GM18507 (cell line): ENCODE measurements around the gene LY86.

ENCODE experiments used
- DNase-seq: peaks from one replicate; pipeline ENCODE4 v3.0.0; 2011; ENCODE audit warnings: low read depth; ENCODE audit not compliant: insufficient read length; ENCODE audit errors: extremely low spot score
- FAIRE-seq: peaks from 2 replicates; lab custom pipeline; 2011; peaks lifted over from hg19 to GRCh38; lab: Jason Lieb, UNC

The LY86 gene

GRCh38 chr6:6569096-6569810 lies 19.3 kb upstream of the LY86 start:
- no peak for FAIRE-seq
- no peak for DNase-seq

GRCh38 chr6:6569811-6570164 lies 18.7 kb upstream of the LY86 start:
- DNase-seq (no peak), FAIRE-seq (no peak)

GRCh38 chr6:6570929-6571671 lies 17.4 kb upstream of the LY86 start:
- peak; percentile 63 for FAIRE-seq
- no peak for DNase-seq

DNA sequence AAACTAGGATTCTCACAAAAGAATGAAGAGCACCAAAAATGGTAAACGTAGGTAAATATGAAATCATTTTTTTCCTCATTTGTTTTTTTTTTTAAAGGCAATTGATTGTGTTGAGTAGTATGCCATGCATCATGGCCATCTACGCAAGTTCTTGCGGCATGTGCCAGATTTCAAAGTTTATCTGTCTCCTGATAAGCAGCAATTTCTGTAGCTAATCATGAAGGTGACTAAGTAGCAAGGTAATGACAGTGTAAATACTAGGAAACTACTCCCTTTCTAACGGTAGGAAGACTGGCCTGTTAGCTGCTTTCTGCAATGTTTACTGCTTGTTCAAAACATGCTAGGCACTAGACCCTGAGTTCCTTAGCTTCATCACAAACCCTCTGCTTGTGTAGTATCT lies 13.4 kb upstream of the LY86 start:
- DNase-seq (no peak), FAIRE-seq (peak; percentile 24)

DNA sequence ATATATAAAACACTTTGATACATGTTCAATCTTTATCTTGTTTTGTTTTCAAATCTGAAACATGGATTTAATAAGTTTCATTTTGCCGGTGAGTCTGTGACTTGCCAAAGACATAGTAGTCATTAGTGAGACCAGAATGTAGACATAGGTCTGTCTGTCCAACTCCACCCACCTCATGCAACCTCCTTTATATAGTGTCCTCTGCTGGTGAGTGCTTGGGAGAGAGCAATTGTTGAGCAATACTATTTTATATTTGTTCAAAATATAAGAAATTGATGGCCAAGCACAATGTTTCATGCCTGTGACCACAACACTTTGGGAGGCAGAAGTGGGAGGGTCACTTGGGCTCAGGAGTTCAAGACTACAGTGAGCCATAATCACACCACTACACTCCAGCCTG lies 10.8 kb upstream of the LY86 start:
- no peak for DNase-seq
- FAIRE-seq: no peak

DNA sequence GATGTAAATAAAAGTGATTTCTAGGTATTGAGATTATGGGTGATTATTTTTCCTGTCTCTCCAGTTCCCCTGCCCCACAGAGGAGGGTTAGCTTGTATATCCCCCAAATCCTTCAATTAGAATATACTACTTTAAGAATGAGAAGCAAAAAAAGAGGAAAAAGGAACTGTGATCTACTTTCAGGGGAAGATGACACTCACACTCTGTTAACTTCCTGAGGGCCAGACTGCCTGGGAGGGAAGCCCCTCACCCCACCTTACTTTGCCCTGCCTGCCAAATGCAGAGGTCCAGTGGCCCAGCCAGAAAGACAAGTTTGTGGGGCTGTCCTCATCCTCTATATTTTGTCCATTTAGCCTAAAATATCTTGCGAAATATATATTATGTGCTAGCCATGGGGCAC lies 9.2 kb upstream of the LY86 start:
- FAIRE-seq: peak; percentile 9

GRCh38 chr6:6580225-6580856 lies 8.2 kb upstream of the LY86 start:
- no peak for DNase-seq
- no peak for FAIRE-seq

More for the DNA sequence above, 9.2 kb upstream of the LY86 start:
- no peak for DNase-seq

- no peak for DNase-seq
- no peak for FAIRE-seq
Observed at GRCh38 chr6:6581054-6581453, 7.5 kb upstream of the LY86 start.

DNA sequence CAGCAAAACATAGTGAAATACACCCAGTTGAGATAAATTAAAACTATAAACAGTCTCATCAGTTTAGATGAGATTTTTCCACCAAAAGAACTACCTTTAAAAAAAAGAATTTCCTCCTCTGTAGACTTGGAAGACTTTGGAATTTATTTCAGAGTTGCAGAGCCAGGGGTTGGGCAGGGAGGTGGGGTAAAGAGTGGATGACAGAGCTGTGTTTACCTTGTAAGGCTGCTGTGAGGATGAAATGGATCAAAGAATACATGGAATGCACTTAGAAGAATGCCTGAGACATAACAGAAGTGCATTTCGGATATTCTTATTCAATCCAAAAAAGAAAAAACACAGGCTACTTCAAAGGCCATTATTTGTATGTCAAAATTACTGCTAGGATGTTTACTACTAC lies 6.4 kb upstream of the LY86 start:
- FAIRE-seq: no peak
- no peak for DNase-seq

DNA sequence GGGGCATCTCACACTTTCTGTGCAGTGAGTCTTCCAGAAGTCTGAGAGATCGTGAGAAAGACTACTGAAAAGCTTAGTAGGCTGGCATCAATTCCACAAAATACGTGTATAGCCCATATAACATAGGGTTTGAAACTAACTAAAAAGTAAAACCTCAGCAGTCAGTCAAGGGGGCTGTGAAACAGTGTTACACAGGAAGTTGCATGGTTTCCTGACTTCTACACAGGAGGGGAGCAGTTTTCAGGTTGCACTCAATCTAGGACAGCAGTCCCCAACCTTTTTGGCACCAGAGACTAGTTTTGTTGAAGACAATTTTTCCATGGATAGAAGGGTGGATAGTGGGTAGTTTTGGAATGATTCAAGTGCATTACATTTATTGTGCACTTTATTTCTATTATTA lies 4.7 kb upstream of the LY86 start:
- FAIRE-seq: peak; percentile 82

DNA sequence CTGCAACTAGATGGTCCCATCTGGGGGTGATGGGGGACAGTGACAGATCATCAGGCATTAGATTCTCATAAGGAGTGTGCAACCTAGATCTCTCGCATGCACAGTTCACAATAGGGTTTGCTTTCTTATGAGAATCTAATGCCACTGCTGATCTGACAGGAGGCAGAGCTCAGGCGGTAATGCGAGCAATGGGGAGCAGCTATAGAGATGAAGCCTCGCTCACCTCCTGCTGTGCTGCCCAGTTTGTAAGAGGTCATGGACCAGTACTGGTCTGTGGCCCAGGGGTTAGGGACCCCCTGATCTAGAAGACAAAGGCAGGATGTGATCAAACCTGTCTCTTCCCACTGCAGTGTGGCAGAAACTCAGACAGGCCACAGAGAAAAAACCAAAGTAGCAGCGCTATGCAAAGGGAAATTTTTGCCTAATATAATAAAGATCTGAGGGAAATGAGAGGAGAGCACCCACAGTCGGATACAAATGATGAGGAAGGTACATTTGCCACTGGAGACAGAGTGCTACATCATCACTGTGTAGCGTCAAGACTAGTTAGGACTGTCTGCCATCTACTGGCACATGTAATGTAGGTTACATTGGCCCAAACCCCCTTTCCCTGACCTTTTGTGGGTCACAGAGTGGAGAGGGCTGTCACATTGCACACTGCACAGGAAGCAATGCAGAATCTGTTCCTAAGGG lies 4.1 kb upstream of the LY86 start:
- DNase-seq (no peak), FAIRE-seq (peak; percentile 95)

More for the DNA sequence above, 4.7 kb upstream of the LY86 start:
- no peak for DNase-seq

DNA sequence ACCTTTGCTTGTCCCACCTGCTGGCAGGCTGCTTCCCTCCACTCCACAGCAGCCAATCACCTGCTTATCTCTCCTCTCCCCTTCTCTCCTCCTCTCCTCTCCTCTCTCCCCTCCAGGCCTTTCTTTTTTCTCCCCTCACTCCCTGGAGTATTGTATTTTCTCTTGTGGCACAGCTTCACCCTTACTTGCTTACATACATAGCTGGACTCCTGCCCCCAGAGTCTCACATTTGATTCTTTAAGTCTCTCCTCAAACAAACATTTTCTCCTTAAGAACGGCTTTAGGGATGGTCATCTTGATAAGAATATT lies 3.6 kb upstream of the LY86 start:
- FAIRE-seq: no peak

GRCh38 chr6:6586167-6586566 lies 2.4 kb upstream of the LY86 start:
- FAIRE-seq: peak; percentile 67
- no peak for DNase-seq

More for the DNA sequence above, 3.6 kb upstream of the LY86 start:
- no peak for DNase-seq

- FAIRE-seq (no peak), DNase-seq (peak; percentile 44)
Observed at GRCh38 chr6:6586671-6587526, 1.6 kb upstream of the LY86 start.

DNA sequence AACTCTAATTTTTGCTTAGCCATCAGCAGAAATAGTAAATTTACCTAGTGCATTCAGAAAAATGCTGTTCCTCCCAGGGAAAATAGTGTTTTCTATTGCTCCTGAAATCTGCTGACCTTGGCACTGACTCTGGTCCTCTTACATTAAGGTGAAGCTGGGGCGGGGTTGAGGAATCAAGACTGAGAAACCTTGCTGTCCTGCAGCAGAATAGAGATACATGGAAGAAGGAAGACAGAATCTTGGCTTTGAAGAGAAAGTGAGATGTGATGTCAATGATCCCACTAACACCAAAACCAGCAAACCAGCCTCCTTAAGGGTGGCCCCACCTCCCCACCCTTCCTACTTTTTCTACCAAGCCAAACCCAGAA lies 840 bp upstream of the LY86 start:
- DNase-seq: no peak
- FAIRE-seq: no peak

GRCh38 chr6:6588924-6589709 lies 597 bp downstream of the LY86 start:
- FAIRE-seq: no peak
- DNase-seq: no peak

- no peak for FAIRE-seq
- no peak for DNase-seq
Observed at GRCh38 chr6:6590530-6590929, 2.0 kb downstream of the LY86 start.

DNA sequence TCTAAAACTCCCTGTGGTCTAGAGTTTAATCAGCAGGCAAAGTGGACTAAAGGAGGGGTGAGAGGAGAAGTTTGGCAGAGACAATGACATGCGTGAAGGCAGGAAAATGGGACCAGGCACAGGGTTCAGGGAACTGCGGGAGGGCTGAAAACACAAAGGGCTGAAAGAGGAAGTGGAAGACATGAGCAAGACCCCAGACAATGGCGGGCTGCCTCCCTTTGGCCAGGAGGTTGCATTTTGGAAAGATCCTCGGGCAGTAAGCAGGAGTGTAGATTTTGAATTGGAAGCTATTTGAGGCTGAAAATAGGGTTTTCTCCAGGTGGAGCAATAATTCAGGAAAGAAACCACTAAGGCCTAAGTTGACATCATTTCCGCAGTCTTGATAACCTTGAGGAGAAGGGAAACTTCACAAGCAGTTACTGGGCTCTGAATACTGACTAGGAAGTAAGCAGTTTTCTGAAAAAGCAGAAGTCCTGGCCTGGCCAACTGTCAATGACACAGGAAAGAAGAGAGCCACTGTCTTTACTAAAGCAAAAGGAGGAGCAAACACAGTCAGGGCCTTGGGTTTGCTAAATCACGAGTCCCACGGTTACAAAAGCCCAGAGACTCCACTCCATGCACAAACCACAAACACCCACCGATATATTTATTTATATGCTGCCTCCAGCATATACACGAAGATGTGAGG lies 3.4 kb downstream of the LY86 start:
- DNase-seq (no peak), FAIRE-seq (peak; percentile 97)
